IgD-negative memory B cell (primary cell): ENCODE results near the gene NCAPD3. TPM values are rescaled to one million over a fixed set of nuclear protein-coding genes. Genes with fewer than 3 reads are reported as not detected.

ENCODE experiments used
- H3K27ac Mint-ChIP-seq, 3 donors: one replicate each; pipeline ENCODE4 v1.8.0; 2020 to 2022; ENCODE audit warnings: mild to moderate bottlenecking in 3 of 3, mixed read lengths in 3 of 3, moderate library complexity in 1 of 3
- H3K27me3 Mint-ChIP-seq: one replicate; pipeline ENCODE4 v1.8.0; 2021; ENCODE audit warnings: mixed read lengths
- H3K36me3 Mint-ChIP-seq: one replicate; pipeline ENCODE4 v1.8.0; 2020; ENCODE audit warnings: mild to moderate bottlenecking, mixed read lengths
- H3K4me1 Mint-ChIP-seq, 3 donors: one replicate each; pipeline ENCODE4 v1.8.0; 2020 to 2022; ENCODE audit warnings: mixed read lengths in 3 of 3, mild to moderate bottlenecking in 1 of 3
- H3K4me3 Mint-ChIP-seq, 4 donors: one replicate each; pipeline ENCODE4 v1.8.0; 2020 to 2022; ENCODE audit warnings: mild to moderate bottlenecking in 4 of 4, mixed read lengths in 4 of 4, moderate library complexity in 3 of 4
- H3K9me3 Mint-ChIP-seq, 3 donors: one replicate each; pipeline ENCODE4 v1.8.0; 2020 to 2021; ENCODE audit warnings: mixed read lengths in 3 of 3, mild to moderate bottlenecking in 1 of 3
- polyA plus RNA-seq: library from polyadenylated mRNA; unstranded; fragments of 300-500 nt; fragmentation: Illumina TruSeq; gene quantifications from one replicate; pipeline ENCODE4 v1.2.3, GENCODE V29; 2021

The NCAPD3 gene
- polyA plus RNA-seq, 1 donor from 2014 or later, result 8.1 TPM

DNA sequence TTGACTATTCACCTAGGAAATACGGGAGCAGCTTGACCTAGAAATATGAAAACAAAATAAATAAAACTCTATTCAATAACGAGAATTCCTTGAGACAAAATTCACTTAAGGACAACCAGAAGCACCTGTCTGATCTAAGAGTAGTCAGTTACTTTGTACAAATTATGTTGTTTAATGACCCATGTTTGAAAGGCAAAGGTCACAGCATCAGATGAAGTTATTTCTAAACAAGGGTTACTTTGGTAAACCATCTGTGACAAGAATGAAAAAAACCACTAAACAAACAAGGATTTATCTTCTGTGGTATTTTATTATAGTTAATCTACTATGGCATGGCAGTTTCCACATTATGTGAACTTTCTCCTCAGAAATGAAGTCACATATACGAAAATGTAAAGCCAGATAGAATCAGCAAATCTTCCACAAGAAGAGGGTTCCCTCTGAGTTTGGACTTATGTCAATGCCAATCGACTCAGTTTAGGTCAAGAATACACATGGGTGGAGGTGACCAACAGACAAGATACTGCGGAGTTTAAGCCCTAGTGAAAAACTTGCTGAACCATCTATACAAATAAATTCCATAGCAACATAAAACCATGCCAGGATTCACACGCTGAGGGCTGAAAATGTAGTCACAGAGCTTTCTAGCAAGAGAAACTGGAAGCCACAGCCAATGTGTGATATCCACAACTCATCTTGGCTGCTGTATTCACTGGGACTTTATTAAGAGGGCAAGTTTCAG, 53.4 kb downstream of the NCAPD3 start:
- Mint-ChIP-seq H3K27me3 (no peaks in the 10 kb centered on the region), H3K9me3 (no peaks in the 10 kb centered on the region), H3K36me3 (peaks cover 14% of the 10 kb centered on the region), H3K27ac (no peak overlapping the region), H3K4me1 (no peaks in the 10 kb centered on the region), H3K4me3 (no peak overlapping the region)

DNA sequence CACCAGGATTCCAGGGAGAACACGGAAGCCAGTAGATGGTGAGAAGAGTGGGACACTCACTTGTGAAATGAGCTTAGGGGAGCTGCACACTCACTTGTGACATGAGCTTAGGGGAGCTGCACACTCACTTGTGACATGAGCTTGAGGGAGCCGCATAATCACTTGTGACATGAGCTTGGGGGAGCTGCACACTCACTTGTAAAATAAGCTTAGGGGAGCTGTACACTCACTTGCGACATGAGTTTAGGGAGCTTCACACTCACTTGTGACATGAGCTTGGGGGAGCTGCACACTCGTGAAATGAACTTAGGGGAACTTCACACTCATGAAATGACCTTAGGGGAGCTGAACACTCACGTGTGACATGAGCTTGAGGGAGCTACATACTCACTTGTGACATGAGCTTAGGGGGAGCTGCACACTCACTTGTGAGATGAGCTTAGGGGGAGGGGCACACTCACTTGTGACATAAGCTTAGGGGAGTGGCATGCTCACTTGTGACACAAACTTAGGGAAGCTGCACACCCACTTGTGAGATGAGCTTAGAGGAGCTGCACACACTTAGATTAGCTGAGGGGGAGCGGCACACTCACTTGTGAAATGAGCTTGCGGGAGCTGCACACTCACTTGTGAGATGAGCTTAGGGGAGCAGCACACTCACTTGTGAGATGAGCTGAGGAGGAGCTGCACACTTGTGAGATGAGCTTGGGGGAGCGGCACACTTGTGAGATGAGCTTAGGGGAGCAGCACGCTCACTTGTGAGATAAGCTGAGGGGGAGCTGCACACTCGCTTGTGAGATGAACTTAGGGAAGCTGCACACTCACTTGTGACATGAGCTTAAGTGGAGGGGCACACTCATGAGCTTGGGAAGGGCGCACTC, 59.0 kb downstream of the NCAPD3 start:
- peaks cover 11% of the 10 kb centered on the region for H3K36me3 Mint-ChIP-seq
- peak overlapping the region in 1 of 4 donors; percentile 3 for H3K4me3 Mint-ChIP-seq
- H3K27me3 Mint-ChIP-seq, result no peaks in the 10 kb centered on the region
- H3K9me3 Mint-ChIP-seq, result no peaks in the 10 kb centered on the region
- H3K4me1 Mint-ChIP-seq, result no peaks in the 10 kb centered on the region
- H3K27ac Mint-ChIP-seq, result no peak overlapping the region

DNA sequence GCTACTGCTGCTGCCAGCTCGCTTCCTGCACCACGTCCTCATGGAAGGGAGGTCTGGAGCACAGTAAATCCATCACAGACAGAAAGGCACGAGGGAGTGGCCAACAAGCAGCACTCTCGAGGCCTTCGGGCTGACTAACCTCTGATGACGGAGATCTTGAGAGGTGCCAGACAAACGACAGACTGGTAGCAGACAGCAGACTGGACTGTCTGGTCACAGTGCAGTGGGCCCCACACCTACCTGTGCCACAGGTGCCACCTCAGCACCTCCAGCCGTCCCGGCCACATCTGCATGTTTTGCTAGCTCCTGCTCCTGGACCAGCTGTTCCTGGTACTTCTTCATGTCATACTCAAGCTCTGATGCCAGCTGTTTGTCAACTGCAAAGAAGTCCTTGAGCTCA, 64.1 kb downstream of the NCAPD3 start:
- Mint-ChIP-seq H3K36me3 (peaks cover 2% of the 10 kb centered on the region), H3K27ac (no peak overlapping the region), H3K9me3 (no peaks in the 10 kb centered on the region), H3K4me1 (no peaks in the 10 kb centered on the region), H3K4me3 (no peak overlapping the region), H3K27me3 (no peaks in the 10 kb centered on the region)

DNA sequence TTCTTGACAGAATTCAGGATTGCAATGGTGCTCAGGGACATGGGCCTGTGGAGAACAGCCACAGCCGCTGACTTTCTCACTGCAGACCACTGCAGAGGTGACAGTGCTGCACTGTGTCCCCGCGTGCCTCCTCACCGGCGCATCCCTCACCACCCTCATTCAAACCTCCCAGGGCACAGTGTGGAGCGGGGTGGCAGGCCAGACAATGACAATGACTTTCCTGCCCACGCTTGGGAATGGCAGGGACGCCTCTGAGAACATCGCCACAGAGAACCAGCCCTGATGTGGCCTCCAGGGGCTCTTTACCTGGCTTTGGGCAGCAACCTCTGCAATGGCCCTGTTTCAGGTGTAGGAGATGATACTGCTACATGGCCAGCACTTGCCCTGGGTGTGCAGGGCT, 65.7 kb downstream of the NCAPD3 start:
- no peaks in the 10 kb centered on the region for H3K4me1 Mint-ChIP-seq
- H3K36me3 Mint-ChIP-seq, result peaks cover 2% of the 10 kb centered on the region
- H3K4me3 Mint-ChIP-seq, result no peak overlapping the region
- H3K9me3 Mint-ChIP-seq, result no peaks in the 10 kb centered on the region
- no peak overlapping the region for H3K27ac Mint-ChIP-seq
- H3K27me3 Mint-ChIP-seq, result no peaks in the 10 kb centered on the region

DNA sequence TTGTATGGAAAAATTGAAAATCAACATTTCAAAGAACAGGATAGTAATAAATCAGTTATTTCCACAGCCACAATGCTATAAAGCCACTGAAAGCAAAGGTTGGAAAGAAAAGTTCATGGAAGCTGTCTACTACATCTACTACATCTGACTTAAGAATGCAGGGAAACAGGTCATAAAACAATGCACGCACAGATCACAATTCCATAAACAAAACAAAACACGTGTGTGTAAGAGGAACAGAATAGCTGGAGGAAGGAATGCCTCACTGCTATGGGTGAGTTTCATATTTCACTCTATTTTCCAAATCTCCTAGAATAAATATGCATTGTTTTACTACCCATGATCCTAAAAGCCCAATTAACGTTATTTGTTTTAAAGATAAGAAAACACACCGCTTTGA, 66.3 kb downstream of the NCAPD3 start:
- H3K36me3 Mint-ChIP-seq, result peaks cover 2% of the 10 kb centered on the region
- peak overlapping the region in 1 of 3 donors; percentile 66 for H3K27ac Mint-ChIP-seq
- no peaks in the 10 kb centered on the region for H3K4me1 Mint-ChIP-seq
- H3K4me3 Mint-ChIP-seq, result no peak overlapping the region
- H3K9me3 Mint-ChIP-seq, result no peaks in the 10 kb centered on the region
- H3K27me3 Mint-ChIP-seq, result no peaks in the 10 kb centered on the region

DNA sequence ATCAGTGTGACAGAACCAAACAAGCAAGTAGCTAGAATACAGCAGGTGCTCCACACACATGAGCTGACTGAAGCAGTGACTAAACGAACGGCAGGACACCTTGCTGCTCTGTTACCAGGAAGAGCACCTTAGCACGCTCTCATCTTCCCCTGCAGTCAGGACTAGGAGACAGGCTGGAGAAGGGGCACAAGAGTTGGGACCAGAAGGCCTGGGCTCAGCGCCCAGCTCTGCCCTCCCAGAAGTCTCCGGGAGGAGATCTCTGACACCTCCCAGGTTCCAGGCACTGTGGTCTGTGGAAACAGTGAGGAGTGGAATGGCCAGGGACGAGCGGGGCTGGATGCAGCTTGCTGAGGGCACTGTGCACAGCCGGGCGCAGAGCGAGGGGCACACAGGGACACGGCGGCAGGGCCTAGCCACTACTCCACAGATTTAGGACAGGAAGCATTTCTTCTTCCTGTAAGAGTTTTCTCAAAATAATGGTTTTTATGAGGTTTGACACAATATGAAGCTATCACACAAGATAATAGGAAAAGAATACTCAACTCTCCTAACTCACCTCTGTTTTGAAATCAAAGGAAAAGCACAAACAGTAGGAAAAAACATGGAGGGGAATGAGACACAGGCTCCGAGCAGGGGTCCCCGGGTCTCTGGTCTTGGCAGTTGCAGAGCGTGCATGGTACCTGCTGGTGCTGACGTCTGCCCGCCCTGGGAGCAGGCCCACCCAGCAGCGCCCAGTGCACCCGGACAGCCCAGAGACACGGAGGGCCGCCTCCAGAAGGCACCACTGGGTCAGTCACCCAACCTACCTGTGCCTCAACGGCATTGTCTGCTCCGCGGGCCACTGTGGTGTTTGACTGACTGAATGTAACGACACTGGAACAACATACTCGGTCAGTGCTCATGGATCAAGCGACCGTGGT, 67.6 kb downstream of the NCAPD3 start:
- Mint-ChIP-seq H3K27me3 (no peaks in the 10 kb centered on the region), H3K4me3 (no peak overlapping the region), H3K36me3 (peaks cover 2% of the 10 kb centered on the region), H3K27ac (peak overlapping the region in 2 of 3 donors; percentile 53 to 63), H3K4me1 (peaks cover 0 to 3% (median 0%) of the 10 kb centered on the region in 3 donors), H3K9me3 (no peaks in the 10 kb centered on the region)

DNA sequence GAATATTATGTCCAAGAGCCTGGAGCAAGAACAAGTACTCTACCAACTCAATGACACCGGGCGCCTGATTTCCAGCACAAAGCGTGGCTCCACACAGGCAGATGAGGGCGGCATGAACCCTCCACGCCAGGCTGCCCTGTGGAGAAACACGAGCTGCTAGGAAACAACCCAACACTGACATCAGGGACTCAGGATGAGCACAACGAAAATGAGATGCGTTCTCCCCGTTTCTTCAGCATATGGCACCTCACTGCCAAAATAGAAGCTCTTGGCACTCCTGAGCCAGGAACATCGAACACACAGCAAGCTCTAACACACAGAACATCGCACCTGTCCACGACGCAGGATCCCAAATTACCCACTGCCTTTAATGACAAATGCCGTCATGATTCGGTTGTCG, 68.3 kb downstream of the NCAPD3 start:
- Mint-ChIP-seq H3K4me3 (no peak overlapping the region), H3K9me3 (no peaks in the 10 kb centered on the region), H3K36me3 (peaks cover 2% of the 10 kb centered on the region), H3K4me1 (peaks cover 0 to 3% (median 0%) of the 10 kb centered on the region in 3 donors), H3K27ac (peak overlapping the region in 2 of 3 donors; percentile 53 to 63), H3K27me3 (no peaks in the 10 kb centered on the region)

DNA sequence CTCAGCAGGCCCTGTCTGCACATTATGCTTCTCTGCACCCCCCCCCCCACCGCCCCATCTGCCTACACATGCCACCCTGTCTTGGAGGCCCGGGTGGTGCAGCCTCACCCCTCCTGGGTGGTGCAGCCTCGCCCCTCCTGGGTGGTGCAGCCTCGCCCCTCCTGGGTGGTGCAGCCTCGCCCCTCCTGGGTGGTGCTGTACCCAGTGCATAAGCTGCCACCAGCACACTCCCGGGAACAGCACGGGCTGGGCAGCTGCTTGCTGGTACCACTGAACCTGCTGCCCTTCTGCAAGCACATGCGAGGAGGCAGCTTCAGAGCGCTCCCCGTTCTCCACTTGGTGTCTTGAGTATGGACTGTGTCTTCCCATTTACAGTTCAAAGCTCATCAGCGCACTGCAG, 69.3 kb downstream of the NCAPD3 start:
- Mint-ChIP-seq H3K4me1 (peaks cover 0 to 3% (median 0%) of the 10 kb centered on the region in 3 donors), H3K36me3 (no peaks in the 10 kb centered on the region), H3K9me3 (no peaks in the 10 kb centered on the region), H3K27me3 (no peaks in the 10 kb centered on the region), H3K4me3 (no peak overlapping the region), H3K27ac (peak overlapping the region in 1 of 3 donors; percentile 35)

DNA sequence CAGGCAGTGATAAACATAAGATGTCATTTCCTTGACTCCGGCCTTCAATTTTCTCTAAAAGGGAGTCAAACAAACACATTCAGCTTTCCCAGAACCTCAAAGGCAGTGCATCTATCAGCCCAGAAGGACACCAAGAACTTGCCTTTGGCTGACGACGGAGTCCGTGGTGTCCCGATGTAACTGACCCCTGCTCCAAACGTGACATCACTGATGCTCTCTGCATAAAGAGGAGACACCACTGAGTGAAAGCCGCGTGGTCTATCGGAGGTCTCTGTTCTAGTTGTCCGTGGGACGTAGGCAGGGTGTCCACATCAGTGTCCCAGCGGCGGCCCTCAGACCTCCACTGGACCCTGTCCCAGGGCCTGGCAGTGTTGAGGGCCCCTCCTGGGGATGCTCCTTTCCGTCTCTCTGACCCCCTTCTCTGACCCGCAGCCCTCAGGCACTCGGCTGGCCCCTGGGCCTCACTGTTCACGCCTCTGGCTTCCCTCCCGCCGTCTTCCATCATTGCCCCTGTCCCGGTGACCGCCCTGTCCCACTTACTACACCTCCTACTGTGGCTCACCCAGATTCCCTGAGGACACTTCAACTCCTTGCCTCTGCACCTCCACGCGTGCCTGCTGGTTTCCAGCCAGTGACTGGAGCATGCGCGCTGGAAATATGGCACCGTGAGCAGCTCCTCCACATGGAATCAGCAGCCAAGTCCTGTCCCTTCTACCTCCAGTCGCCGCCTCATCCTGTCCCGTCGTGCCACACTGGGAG, 70.4 kb downstream of the NCAPD3 start:
- H3K4me3 Mint-ChIP-seq, result no peak overlapping the region
- peaks cover 0 to 3% (median 0%) of the 10 kb centered on the region in 3 donors for H3K4me1 Mint-ChIP-seq
- no peaks in the 10 kb centered on the region for H3K36me3 Mint-ChIP-seq
- H3K27ac Mint-ChIP-seq, result peak overlapping the region in 1 of 3 donors; percentile 16
- H3K27me3 Mint-ChIP-seq, result no peaks in the 10 kb centered on the region
- H3K9me3 Mint-ChIP-seq, result no peaks in the 10 kb centered on the region

DNA sequence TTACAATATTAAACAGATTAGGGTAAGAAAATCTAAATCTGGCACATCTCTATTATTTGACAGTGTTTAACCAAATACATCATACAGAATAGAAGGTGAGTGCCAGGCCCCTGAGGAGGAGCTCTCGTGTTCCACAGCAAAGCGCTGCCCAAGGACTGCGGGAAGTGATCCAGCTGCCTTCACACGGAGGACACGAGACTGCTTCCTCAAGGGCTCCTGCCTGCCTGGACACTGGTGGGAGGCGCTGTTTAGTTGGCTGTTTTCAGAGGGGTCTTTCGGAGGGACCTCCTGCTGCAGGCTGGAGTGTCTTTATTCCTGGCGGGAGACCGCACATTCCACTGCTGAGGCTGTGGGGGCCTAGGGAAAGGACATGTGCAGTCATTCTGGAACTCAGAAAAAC, 71.1 kb downstream of the NCAPD3 start:
- H3K9me3 Mint-ChIP-seq, result no peaks in the 10 kb centered on the region
- peaks cover 0 to 3% (median 0%) of the 10 kb centered on the region in 3 donors for H3K4me1 Mint-ChIP-seq
- H3K27ac Mint-ChIP-seq, result no peak overlapping the region
- no peaks in the 10 kb centered on the region for H3K27me3 Mint-ChIP-seq
- H3K4me3 Mint-ChIP-seq, result no peak overlapping the region
- H3K36me3 Mint-ChIP-seq, result no peaks in the 10 kb centered on the region

DNA sequence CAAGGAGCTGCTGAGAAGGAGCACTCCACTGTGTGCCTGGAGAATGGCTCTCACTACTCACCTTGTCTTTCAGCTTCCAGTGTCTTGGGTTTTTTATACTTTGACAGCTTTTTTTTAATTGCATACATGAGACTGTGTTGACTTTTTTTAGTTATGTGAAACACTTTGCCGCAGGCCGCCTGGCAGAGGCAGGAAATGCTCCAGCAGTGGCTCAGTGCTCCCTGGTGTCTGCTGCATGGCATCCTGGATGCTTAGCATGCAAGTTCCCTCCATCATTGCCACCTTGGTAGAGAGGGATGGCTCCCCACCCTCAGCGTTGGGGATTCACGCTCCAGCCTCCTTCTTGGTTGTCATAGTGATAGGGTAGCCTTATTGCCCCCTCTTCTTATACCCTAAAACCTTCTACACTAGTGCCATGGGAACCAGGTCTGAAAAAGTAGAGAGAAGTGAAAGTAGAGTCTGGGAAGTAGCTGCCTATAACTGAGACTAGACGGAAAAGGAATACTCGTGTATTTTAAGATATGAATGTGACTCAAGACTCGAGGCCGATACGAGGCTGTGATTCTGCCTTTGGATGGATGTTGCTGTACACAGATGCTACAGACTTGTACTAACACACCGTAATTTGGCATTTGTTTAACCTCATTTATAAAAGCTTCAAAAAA, 72.6 kb downstream of the NCAPD3 start:
- Mint-ChIP-seq H3K27me3 (no peaks in the 10 kb centered on the region), H3K9me3 (no peaks in the 10 kb centered on the region), H3K27ac (no peak overlapping the region), H3K4me3 (no peak overlapping the region), H3K4me1 (peaks cover 0 to 3% (median 0%) of the 10 kb centered on the region in 3 donors), H3K36me3 (no peaks in the 10 kb centered on the region)

DNA sequence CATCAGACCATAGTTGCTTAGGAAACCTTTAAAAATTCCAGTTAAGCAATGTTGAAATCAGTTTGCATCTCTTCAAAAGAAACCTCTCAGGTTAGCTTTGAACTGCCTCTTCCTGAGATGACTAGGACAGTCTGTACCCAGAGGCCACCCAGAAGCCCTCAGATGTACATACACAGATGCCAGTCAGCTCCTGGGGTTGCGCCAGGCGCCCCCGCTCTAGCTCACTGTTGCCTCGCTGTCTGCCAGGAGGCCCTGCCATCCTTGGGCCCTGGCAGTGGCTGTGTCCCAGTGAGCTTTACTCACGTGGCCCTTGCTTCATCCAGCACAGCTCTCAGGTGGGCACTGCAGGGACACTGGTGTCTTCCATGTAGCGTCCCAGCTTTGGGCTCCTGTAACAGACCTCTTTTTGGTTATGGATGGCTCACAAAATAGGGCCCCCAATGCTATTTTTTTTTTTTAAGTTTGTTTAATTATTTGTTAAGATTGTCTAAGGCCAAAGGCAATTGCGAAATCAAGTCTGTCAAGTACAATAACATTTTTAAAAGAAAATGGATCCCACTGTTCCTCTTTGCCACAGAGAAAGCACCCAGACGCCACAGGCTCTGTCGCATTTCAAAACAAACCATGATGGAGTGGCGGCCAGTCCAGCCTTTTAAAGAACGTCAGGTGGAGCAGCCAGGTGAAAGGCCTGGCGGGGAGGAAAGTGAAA, 73.4 kb downstream of the NCAPD3 start:
- H3K9me3 Mint-ChIP-seq, result no peaks in the 10 kb centered on the region
- H3K27ac Mint-ChIP-seq, result no peak overlapping the region
- no peaks in the 10 kb centered on the region for H3K36me3 Mint-ChIP-seq
- H3K27me3 Mint-ChIP-seq, result no peaks in the 10 kb centered on the region
- H3K4me3 Mint-ChIP-seq, result peak overlapping the region in 1 of 4 donors; percentile 31
- H3K4me1 Mint-ChIP-seq, result peaks cover 0 to 3% (median 0%) of the 10 kb centered on the region in 3 donors

DNA sequence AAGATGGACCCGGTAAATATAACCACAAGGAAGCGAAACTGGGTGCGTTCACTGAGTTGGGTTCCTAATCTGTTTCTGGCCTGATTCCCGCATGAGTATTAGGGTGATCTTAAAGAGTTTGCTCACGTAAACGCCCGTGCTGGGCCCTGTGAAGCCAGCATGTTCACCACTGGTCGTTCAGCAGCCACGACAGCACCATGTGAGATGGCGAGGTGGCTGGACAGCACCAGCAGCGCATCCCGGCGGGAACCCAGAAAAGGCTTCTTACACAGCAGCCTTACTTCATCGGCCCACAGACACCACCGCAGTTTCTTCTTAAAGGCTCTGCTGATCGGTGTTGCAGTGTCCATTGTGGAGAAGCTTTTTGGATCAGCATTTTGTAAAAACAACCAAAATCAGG, 74.4 kb downstream of the NCAPD3 start:
- Mint-ChIP-seq H3K4me3 (no peak overlapping the region), H3K4me1 (peaks cover 0 to 3% (median 0%) of the 10 kb centered on the region in 3 donors), H3K27ac (no peak overlapping the region), H3K27me3 (no peaks in the 10 kb centered on the region), H3K36me3 (no peaks in the 10 kb centered on the region), H3K9me3 (no peaks in the 10 kb centered on the region)
